Stomach (tissue), 4 donors: ENCODE measurements around the gene OR2T33.

Experiments
- POLR2A ChIP-seq, 4 donors: fragments of 450-650 bp; IDR thresholded peaks; one replicate each; pipeline ENCODE4 v1.6.1; 2016; ENCODE audit warnings: antibody characterized with exemption in 4 of 4, control low read depth in 2 of 4, mild to moderate bottlenecking in 1 of 4, moderate library complexity in 1 of 4
- POLR2AphosphoS5 ChIP-seq, 3 donors: sonication (generic); formaldehyde crosslinking; IDR thresholded peaks; one replicate each; pipeline ENCODE4 v1.6.1; 2016; ENCODE audit warnings: antibody characterized with exemption in 3 of 3
- TF ChIP-seq, protein P1 (sequence below), 7 experiments: fragments of 450-650 bp in 4 of 7; fragments of 200-600 bp in 3 of 7; sonication (generic) in 3 of 7; IDR thresholded peaks; one replicate each; pipeline ENCODE4 v1.5.1; 2016 to 2019; ENCODE audit warnings: antibody characterized with exemption in 7 of 7, control low read depth in 2 of 7, mild to moderate bottlenecking in 1 of 7

GRCh38 chr1:248324468-248324867 lies 46.7 kb upstream of the OR2T33 start, which contains the start of gene OR2M7:
- TF ChIP-seq, protein P1, sequence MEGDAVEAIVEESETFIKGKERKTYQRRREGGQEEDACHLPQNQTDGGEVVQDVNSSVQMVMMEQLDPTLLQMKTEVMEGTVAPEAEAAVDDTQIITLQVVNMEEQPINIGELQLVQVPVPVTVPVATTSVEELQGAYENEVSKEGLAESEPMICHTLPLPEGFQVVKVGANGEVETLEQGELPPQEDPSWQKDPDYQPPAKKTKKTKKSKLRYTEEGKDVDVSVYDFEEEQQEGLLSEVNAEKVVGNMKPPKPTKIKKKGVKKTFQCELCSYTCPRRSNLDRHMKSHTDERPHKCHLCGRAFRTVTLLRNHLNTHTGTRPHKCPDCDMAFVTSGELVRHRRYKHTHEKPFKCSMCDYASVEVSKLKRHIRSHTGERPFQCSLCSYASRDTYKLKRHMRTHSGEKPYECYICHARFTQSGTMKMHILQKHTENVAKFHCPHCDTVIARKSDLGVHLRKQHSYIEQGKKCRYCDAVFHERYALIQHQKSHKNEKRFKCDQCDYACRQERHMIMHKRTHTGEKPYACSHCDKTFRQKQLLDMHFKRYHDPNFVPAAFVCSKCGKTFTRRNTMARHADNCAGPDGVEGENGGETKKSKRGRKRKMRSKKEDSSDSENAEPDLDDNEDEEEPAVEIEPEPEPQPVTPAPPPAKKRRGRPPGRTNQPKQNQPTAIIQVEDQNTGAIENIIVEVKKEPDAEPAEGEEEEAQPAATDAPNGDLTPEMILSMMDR (IDR thresholded peaks at IDR 0.05): no peak
- TF ChIP-seq POLR2A (IDR thresholded peaks at IDR 0.05) (no peak), POLR2AphosphoS5 (IDR thresholded peaks at IDR 0.05) (no peak)
